Left ventricle myocardium inferior (tissue), 1 donor: Measurements from ENCODE around the gene ANP32B. TPM values are rescaled to one million over a fixed set of nuclear protein-coding genes. Genes with fewer than 3 reads are reported as not detected.

Experiments used
- DNase-seq: peaks from one replicate; pipeline ENCODE4 v3.0.0-alpha.2; 2020
- H3K27ac ChIP-seq: fragments of 200-600 bp; replicated peaks from 2 replicates; pipeline ENCODE4 v1.8.0; 2021
- H3K27me3 ChIP-seq: fragments of 200-600 bp; 2 replicates; pipeline ENCODE4 v1.8.0; 2021; ENCODE audit warnings: low read depth
- H3K36me3 ChIP-seq: fragments of 200-600 bp; 2 replicates; pipeline ENCODE4 v1.8.0; 2021
- H3K4me1 ChIP-seq: fragments of 200-600 bp; 2 replicates; pipeline ENCODE4 v1.8.0; 2021
- H3K4me3 ChIP-seq: fragments of 200-600 bp; 2 replicates; pipeline ENCODE4 v1.8.0; 2021; ENCODE audit warnings: mild to moderate bottlenecking, moderate library complexity
- H3K9me3 ChIP-seq: fragments of 200-600 bp; replicated peaks from 2 replicates; pipeline ENCODE4 v1.8.0; 2021
- CTCF ChIP-seq: fragments of 200-600 bp; IDR thresholded peaks from 2 replicates; pipeline ENCODE4 v1.8.0; 2021; ENCODE audit warnings: antibody characterized with exemption, mild to moderate bottlenecking, borderline replicate concordance
- intact Hi-C: fragments of 100-400 bp; cut with micrococcal nuclease; formaldehyde crosslinking; loops from one replicate; pipeline ENCODE4 v1.11.0; 2022
- total RNA-seq: library from RNA; stranded (reverse); fragmentation: NEBNext Ultra II Directional; extraction: Animal tissue kit (Norgen Biotek cat#: 25700); gene quantifications from one replicate; pipeline ENCODE4 v1.2.1, GENCODE V29; 2021
- donor health status: DM: no; HTN: yes; CAD: no; lungs with severe emphysema.

The ANP32B gene
- total RNA-seq, 1 donor from 2014 or later: 49.9 TPM

GRCh38 chr9:98062161-98062560 is 79.0 kb downstream of the ANP32B start:
- intact Hi-C loops: no loop called here
- H3K36me3 ChIP-seq: peaks cover 48% of the 10 kb centered on the region
- TF ChIP-seq CTCF: no peak
- DNase-seq: no peak
- H3K27ac ChIP-seq: no peak overlapping the region
- H3K4me1 ChIP-seq: peaks cover 19% of the 10 kb centered on the region
- H3K27me3 ChIP-seq: no peaks in the 10 kb centered on the region
- H3K9me3 ChIP-seq: no peaks in the 10 kb centered on the region
- no peak overlapping the region for H3K4me3 ChIP-seq

GRCh38 chr9:98064623-98065392 is 81.7 kb downstream of the ANP32B start:
- no peaks in the 10 kb centered on the region for H3K9me3 ChIP-seq
- peaks cover 48% of the 10 kb centered on the region for H3K36me3 ChIP-seq
- no peaks in the 10 kb centered on the region for H3K27me3 ChIP-seq
- TF ChIP-seq CTCF: no peak
- no peak for DNase-seq
- H3K4me1 ChIP-seq: no peaks in the 10 kb centered on the region
- no peak overlapping the region for H3K27ac ChIP-seq
- H3K4me3 ChIP-seq: no peak overlapping the region
- intact Hi-C loops: no loop called here

Other genes starting within 250 kb of the ANP32B start
- gene FOXE1, start 130.1 kb upstream of the ANP32B start, total RNA-seq: not detected
- gene TRMO, start 60.8 kb upstream of the ANP32B start, total RNA-seq: 8.2 TPM
- 0.14 TPM for gene HEMGN, start 45.2 kb upstream of the ANP32B start, total RNA-seq
- gene NANS, start 73.4 kb downstream of the ANP32B start, total RNA-seq: 38.6 TPM
- 4.1 TPM for gene TRIM14, start 135.9 kb downstream of the ANP32B start, total RNA-seq
- 0.14 TPM for gene CORO2A, start 209.3 kb downstream of the ANP32B start, total RNA-seq